Measurements from ENCODE around the gene XXYLT1. TPM values are rescaled to one million over a fixed set of nuclear protein-coding genes. Genes with fewer than 3 reads are reported as not detected.

Gene XXYLT1
- total and polyA plus RNA-seq, 2 of the 8 experiments (the other 6 are each of a cell fraction or from before 2014, with no cell fraction given) = 18.9 to 23.8 TPM

DNA sequence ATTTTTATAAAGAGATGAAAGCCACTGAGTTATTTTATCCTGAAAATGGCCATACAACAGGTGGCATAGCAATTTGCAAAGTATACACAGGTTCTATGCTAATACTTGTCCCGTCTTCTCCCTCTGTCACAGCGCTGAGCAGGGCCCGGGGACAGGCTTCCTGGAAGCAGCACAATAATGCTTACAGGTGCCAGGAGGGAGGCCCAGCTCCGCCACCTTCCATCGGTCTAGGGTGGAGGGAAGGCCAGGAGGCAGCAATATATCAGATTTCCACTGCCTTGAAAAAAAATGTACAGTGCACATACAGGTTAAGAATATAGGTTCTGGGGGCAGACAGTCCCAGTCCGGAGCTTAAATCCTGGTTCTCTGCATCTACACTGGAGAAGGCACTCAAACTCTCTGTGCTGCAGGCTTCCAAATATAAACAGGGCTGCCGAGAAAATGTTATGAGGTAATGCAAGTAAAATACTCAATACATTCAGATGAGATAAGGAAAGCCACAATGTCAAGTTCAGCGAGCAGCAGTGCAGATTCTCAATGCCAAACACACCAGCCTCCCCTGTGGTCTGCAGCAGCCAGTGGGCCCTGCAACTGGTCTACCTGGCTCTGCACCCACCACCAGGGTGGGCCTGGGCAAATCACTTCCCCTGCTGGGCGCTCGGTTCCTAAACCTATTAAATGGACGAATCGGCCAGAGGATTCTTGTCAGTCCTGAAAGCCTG, 189.6 kb downstream of the XXYLT1 start:
- Histone ChIP-seq H3K4ac (replicated peaks; ENCODE audit: insufficient read length, low read depth, low read length) (no peak overlapping the region), H2AK5ac (ENCODE audit: low read depth, low read length) (no peak overlapping the region), H3K36me3 (ENCODE audit: control insufficient read depth in 2 of 4, insufficient read depth in 4 of 4, low read length in 3 of 4) (no peaks in the 10 kb centered on the region), H3K79me2 (ENCODE audit: control insufficient read depth in 1 of 2, insufficient read depth in 2 of 2, low read length in 2 of 2) (peaks cover 0 to 2% of the 10 kb centered on the region in 2 experiments; a peak in 1 of 4 replicates), H3K18ac (ENCODE audit: extremely low read depth, low read length) (no peak overlapping the region), H3K23me2 (ENCODE audit: low read depth, low read length) (no peaks in the 10 kb centered on the region), H3K23ac (ENCODE audit: insufficient read length) (no peak overlapping the region), H2BK20ac (ENCODE audit: low read length) (no peak overlapping the region), H3K14ac (ENCODE audit: insufficient read length) (no peak overlapping the region), H3K4me3 (ENCODE audit: extremely low read depth in 1 of 4, insufficient read depth in 2 of 4, low read depth in 3 of 4, low read length in 4 of 4) (no peak overlapping the region), H4K8ac (ENCODE audit: extremely low read depth, insufficient read depth, low read length) (no peak overlapping the region), H2BK12ac (ENCODE audit: low read depth, low read length) (no peak overlapping the region), H3K9ac (replicated peaks in 1 of 4; ENCODE audit: extremely low read depth in 1 of 4, low read depth in 3 of 4, low read length in 3 of 4) (no peak overlapping the region), H3K56ac (replicated peaks; ENCODE audit: insufficient read length, low read depth, low read length) (no peak overlapping the region), H2BK120ac (replicated peaks; ENCODE audit: low read depth, low read length) (no peak overlapping the region), H3K27ac (ENCODE audit: low read depth, low read length) (no peak overlapping the region), H3K79me1 (ENCODE audit: low read depth, low read length) (peaks cover 2% of the 10 kb centered on the region), H3K4me1 (replicated peaks in 1 of 4; ENCODE audit: control insufficient read depth in 3 of 4, insufficient read depth in 4 of 4, low read length in 3 of 4) (peaks cover 0 to 20% (median 12%) of the 10 kb centered on the region in 4 experiments; a peak in 6 of 7 replicates), H4K91ac (replicated peaks; ENCODE audit: insufficient read length, low read length) (no peak overlapping the region), H3K9me3 (ENCODE audit: insufficient read depth in 2 of 2, low read depth in 1 of 2, low read length in 1 of 2) (no peaks in the 10 kb centered on the region), H2BK5ac (ENCODE audit: low read depth, low read length) (no peak overlapping the region), H3K27me3 (replicated peaks in 1 of 4; ENCODE audit: control insufficient read depth in 3 of 4, extremely low read depth in 1 of 4, insufficient read depth in 3 of 4, low read length in 3 of 4) (no peaks in the 10 kb centered on the region; a peak in 1 of 7 replicates), H4K5ac (ENCODE audit: insufficient read length, low read depth, low read length) (no peak overlapping the region), H2BK15ac (ENCODE audit: low read length) (no peak overlapping the region), H2AFZ (ENCODE audit: low read length) (no peak overlapping the region), H4K20me1 (replicated peaks in 1 of 2; ENCODE audit: control insufficient read depth in 1 of 2, insufficient read depth in 2 of 2, low read length in 2 of 2) (peaks cover 1 to 4% of the 10 kb centered on the region in 2 experiments), H3K4me2 (ENCODE audit: insufficient read depth in 1 of 2, low read depth in 2 of 2, low read length in 2 of 2) (no peak overlapping the region)
- CTCF ChIA-PET (ENCODE audit: partially characterized antibody) = interaction anchor here (0.7 to 2.6 kb wide), 4 partner anchors 23 to 399 kb away, joined by 3 to 8 read pairs (median 3); no protein-coding TSS in a partner anchor
- WGBS, 2 experiments (ENCODE audit: extremely low coverage in 1 of 2, insufficient coverage in 1 of 2, insufficient read length in 1 of 2, insufficient replicate concordance in 2 of 2, low coverage in 1 of 2, low lambda C conversion rate in 2 of 2, missing lambda C conversion rate in 1 of 2) = 90% methylated on average over 12 of the region's 12 CpGs; no CpG with 5 or more reads in 1 of the 2 experiments
- POLR2A ChIA-PET (ENCODE audit: partially characterized antibody) = interaction anchor here (0.6 to 1.4 kb wide), 3 partner anchors 15 to 46 kb away, joined by 3 read pairs; no protein-coding TSS in a partner anchor
- FAIRE-seq (no peak), DNase-seq (ENCODE audit: low read depth in 1 of 2, low spot score in 2 of 2) (no peak)
- TF ChIP-seq JUND (IDR thresholded peaks at IDR 0.05; ENCODE audit: low read length) (no peak), RFX5 (IDR thresholded peaks at IDR 0.05; ENCODE audit: borderline replicate concordance, low read depth, low read length) (no peak), HDAC2 (IDR thresholded peaks at IDR 0.05; ENCODE audit: borderline replicate concordance in 1 of 2, low read depth in 2 of 2, low read length in 2 of 2) (no peak), GTF2F1 (IDR thresholded peaks at IDR 0.05; ENCODE audit: borderline replicate concordance, low read depth, low read length) (no peak), E2F6 (IDR thresholded peaks at IDR 0.05) (no peak), SP2 (IDR thresholded peaks at IDR 0.05; ENCODE audit: low read length) (no peak), CTCF (IDR thresholded peaks at IDR 0.05; ENCODE audit: control extremely low read depth in 1 of 3, insufficient read depth in 1 of 3, low read depth in 1 of 3, low read length in 3 of 3) (no peak), KDM4A (IDR thresholded peaks at IDR 0.05; ENCODE audit: low read depth, low read length, severe bottlenecking) (no peak), SIX5 (IDR thresholded peaks at IDR 0.05; ENCODE audit: low read depth, low read length) (no peak)
